HG02678 (cell line): ENCODE data around the gene RUSF1.
A peak's percentile ranks its signal among the peaks of the same experiment; 100 is the strongest.
"Not testable (repeated sequence)": the region's sequence is repeated elsewhere in the genome, so short reads cannot be mapped to it uniquely, and the experiment has no call there.

Experiments
- ATAC-seq: cut with Tn5 transposase; IDR thresholded peaks from one replicate; pipeline ENCODE4 v1.9.1; 2021; ENCODE audit warnings: mild to moderate bottlenecking, moderate library complexity; ENCODE audit not compliant: unreplicated experiment

RUSF1 gene

DNA sequence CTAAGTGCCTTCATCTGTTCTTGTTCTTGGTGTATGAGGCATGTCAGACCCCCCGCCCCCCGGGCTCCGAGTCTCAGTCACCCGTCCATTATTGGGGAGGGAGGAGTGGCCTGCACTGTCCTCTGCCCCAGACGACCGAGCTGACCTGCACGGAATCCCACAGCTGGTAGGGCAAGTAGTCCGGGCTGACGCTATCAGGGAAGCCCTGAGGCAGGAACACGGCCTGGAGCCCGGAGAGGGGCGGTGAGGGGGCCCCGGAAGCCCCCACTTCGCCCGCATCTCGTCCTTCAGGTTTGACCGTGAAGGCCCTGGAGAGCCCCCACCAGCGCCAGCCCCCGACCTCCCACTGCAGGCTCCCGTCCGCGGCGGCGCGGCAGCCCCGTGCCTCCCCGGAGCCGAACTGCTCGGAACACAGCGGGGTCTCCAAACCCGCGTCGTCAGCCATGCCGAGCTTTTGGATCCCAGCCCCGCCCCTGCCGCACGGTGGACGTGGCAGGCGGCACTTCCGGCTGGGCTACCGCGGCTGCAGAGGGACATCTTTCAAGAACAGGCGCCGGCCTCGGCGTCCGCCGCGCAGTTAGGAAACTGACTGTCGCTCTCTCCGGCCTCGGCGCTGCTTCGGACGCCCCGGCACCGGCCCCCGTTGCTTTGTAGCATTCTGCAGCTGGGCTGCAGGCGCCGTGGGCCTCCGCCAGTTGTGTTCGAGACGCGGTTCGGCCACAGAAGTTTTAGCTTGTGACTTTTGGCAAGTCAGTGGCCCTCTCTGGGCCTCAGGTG, at the start of gene RUSF1:
RUSF1 (minus strand) TSS at position 463 of the 777 bp plus-strand sequence; CDS start at position 445, 18 bp downstream.
- peak; percentile 90 for ATAC-seq

DNA sequence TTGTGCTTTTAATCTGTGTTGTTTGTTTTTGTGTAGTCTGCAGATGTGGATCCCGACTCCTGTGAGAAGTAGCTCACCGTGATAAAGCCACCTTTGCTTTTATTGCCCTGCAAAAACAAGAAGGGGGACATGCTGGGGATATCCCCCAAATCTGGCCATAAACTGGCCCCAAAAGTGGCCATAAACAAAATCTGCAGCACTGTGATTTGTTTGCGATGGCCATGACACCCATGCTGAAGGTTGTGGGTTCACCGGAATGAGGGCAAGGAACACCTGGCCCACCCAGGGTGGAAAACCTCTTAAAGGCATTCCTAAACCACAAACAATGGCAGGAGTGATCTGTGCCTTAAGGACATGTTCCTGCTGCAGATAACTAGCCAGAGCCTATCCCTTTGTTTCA, 34.6 kb upstream of the RUSF1 start:
- ATAC-seq, result no peak

DNA sequence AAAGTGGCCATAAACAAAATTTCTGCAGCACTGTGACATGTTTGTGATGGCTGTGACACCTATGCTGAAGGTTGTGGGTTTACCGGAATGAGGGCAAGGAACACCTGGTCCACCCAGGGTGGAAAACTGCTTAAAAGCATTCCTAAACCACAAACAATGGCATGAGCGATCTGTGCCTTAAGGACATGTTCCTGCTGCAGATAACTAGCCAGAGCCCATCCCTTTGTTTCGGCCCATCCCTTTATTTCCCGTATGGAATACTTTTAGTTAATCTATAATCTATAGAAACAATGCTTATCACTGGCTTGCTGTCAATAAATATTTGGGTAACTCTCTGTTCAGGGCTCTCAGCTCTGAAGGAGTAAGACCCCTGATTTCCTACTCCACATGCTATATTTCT, 31.6 kb upstream of the RUSF1 start:
- not testable (repeated sequence) for ATAC-seq

DNA sequence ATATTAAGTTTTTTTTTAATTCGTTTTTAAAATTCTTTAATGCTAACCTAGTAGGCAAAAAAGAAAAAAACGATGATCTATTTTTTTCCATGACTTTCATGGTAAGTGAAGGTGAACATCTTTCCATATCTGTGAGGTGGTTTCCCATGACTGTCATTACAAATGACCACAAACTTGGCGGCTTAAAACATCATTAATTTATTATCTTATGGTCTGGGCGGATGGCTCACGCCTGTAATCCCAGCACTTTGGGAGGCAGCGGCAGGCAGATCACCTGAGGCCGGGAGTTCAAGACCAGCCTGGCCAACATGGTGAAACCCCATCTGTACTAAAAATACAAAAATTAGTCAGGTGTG, 30.0 kb upstream of the RUSF1 start:
- ATAC-seq, result not testable (repeated sequence)

DNA sequence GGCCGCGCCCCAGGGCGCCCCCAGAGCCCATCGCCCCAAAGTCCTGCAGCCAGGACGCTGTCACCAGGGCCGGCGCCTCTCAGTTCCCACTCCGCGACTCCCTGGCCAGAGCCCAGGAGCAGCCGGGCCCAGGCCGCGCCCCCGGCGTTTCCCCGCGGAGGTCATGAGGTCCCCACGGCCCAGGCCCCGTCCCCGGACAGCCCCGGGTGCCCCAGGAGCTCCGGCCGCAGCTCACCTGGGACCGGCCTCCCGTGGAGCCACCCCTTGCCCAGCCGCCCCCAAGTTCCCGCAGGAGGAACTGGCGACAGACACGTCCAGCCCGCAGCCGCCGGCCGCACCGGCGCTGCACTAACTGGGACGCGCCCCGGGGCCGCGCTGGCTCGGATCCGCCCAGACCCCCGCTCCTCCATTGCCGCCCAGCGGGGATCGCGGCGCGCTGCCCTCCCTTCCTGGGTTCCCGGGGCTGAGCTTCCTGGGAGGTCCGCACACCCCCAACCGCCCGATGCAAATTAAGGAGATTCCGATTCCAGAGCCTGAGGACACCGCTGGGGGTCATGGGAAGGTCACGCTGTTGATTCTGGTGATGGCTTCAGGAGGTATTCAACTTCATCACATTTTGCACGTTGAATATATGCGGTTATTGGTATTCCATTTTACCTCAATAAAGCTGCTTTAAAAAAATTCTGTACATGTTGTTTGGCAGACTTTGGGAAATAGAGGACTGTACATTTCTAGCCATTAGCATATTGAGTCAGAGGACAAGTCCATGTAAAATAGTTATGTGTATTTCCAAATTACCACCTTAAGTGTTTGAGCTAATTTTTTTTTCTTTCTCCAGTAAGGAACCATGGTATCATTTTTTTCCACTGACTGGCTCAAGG, 29.4 kb upstream of the RUSF1 start:
- no peak for ATAC-seq

DNA sequence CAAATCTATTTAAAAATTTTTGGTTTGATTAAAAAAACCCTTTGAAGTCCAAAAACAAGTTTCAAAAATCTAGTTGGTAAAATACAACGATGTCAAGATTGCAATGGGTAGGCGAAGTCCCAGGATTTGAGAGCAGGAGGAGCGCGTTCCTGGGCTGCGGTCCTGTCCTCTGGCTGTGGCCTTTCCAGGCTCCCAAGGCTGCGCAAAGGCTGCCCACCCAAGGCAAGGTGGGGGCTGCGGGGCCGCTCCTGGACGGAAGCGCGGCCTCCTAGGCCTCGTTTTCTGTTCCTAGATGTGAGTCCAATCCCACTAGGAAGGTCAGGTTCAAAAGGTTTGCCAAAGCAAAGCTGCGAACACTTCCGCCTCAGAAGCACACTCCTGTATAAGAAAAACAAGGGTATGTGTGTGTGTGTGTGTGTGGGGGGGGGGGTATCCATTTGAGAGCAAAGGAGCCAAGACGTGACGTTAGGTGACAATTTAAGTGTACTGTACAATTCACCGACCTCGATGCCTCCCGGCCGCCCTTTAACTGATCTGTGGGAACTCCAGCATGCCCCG, 28.7 kb upstream of the RUSF1 start:
- ATAC-seq, result no peak

DNA sequence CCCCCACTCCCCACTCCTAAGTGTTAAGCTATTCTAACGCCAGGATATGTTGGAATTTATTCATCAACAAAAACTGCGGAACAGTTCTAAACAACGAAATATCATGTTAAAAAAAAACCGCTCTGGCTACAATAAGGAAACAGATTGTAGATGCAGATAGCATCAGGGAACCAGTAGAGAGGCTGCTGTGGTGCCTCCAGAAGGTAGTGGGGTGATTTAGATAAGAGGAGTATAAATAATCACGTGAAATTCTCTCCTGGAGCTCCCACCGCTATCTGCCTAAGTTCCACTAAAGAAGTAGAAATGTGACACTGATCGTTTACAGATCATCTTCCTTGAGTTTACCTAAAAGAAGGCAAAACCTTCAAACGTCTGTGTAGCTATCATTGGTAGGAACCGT, 27.5 kb upstream of the RUSF1 start:
- no peak for ATAC-seq

DNA sequence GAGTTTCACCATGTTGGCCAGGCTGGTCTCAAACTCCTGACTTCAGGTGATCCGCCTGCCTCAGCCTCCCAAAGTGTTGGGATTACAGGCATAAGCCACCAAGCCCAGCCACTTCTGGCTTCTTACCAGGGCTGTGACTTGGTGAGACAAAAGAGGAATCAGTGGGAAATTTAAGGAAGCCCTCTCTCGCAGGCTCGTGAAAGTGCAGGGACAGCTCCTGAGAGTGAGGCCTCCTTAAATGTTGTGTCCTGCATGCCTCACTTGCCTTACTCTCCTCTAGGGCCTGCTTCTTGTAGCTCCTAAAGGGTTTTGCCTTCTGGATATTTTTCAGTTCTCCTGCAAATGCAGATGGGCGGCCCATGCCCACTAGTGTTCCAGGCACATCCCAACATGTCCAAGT, 24.7 kb upstream of the RUSF1 start:
- ATAC-seq, result no peak

DNA sequence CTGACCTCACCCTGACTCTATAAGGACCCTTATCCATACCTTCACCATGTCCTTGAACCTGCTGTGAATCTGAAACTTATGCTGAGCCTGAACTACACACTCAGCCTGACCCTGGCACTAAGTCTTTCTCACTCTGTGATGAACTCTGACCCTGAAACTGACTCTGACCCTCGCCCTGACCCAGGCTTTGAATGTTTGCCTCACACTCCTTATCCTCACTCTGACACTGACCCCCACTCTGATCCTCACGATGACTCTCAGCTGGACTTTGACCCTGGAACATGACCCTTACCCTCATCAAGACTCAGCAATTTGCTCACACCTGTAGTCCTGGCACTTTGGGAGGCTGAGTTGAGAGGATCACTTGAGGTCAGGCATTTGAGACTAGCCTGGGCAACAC, 23.9 kb upstream of the RUSF1 start:
- no peak for ATAC-seq

DNA sequence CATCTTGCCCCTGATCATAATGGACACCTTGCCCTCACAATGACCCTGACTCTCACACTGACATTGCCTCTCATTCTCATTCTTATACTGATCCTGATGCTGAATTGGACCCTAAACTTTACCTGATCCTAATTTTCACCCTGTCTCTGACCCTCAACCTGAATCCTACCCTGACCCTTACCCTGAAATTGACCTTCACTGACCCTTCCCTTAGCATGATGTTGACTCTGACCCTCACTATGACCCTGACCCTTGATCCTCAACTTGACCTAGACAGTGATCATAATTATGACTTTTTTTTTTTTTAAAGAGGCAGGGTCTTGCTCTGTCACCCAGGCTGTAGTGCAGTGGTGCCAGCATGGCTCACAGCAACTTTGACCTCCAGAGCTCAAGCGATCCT, 22.9 kb upstream of the RUSF1 start:
- no peak for ATAC-seq

DNA sequence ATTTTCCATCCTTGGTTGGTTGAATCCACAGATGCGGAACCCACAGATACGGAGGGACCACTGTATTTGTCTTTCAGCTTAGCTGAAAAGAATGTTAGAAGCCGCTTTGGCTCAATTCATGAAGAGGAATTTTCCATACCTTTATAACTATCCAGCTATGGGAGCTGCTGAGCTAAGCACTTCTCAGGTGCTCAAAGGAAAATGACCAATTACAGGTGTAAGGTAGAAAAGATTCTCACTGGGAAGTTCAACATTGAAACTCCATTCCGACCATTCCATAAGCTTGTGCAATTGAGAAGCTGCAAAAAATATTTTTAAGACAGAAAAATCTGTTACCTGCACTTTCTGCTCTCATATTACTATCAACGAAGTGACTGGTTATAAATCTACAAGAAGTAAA, 22.2 kb upstream of the RUSF1 start:
- no peak for ATAC-seq

DNA sequence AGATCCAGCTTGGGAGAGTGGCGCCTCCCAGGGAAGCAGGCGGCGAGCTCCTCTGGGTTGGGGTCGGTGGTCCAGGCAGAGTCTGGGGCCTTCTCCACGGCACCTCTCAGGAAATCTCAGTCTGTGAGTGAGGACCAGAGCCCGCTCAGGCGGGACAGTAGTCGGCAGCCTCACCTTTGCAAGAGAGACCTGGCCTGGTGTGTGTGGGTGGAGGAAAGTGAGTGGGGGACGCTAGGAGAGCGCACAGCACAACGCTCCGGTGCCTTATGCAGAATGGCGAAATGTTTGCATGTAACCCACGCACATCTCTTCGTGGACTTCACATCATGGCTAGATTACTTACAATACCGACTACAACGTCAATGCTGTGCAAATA, 21.7 kb upstream of the RUSF1 start:
- no peak for ATAC-seq

DNA sequence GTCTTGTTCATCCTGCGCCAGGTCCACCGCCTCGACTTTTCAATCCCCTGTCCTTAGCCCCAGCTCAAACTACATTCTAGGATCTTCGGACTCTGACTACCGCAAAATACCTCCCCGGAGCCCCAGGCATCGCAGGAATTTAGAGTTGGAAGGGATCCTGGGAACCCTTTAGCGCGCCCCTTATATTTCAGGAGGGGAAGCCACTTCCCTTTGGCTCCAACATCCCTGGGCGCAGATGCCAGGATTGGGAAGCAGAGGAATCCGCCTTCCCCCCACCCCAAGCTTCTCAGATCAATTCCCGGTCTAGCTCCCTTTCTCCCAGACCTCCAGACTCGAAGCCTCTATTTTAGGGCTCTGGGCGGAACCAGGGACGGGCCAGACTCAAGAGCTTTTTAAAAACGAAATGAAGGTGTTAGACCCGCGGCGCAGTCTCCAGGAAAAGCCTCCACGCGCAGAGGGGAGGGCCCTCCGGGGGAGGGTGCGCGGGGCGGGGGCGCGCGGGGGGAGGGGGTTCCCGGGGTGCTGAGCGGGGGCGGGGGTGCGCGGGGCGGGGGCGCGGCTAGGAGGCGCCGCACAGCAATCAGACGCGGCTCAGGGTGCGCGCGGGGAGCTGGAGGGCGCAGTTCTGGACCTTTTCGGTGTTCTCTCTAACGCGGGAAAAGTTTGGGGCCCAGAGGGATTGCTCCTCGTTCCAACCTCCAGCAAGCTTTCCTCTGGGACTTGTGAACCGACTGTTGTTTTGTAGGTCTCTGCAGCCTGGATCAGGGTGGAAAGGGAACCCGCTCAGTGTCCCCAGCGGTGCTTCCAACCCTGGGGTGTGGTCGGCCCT, 21.1 kb upstream of the RUSF1 start:
- no peak for ATAC-seq

DNA sequence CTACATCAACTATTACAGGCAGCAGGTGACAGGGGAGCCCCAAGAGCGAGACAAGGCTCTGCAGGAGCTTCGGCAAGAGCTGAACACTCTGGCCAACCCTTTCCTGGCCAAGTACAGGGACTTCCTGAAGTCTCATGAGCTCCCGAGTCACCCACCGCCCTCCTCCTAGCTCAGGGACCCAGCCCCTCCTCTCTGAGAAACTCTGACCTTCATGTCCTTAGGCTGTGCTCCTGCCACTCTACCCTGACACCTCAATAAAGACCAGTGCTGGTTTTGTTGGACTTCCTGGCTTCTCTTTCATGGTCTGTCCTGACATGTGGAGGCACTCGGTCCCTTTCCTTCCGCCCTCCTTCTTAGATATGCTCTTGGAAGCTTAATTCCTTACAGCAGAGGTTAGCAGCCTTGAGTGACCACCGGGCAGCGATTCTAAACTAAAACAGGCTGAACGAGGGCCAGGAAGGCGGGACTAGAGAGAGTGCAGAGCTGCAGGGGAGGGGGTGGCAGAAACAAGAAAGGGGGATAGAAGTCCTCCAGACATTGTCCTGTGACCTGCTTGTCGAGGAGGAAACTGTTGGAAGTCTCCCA, 20.4 kb upstream of the RUSF1 start:
- no peak for ATAC-seq

DNA sequence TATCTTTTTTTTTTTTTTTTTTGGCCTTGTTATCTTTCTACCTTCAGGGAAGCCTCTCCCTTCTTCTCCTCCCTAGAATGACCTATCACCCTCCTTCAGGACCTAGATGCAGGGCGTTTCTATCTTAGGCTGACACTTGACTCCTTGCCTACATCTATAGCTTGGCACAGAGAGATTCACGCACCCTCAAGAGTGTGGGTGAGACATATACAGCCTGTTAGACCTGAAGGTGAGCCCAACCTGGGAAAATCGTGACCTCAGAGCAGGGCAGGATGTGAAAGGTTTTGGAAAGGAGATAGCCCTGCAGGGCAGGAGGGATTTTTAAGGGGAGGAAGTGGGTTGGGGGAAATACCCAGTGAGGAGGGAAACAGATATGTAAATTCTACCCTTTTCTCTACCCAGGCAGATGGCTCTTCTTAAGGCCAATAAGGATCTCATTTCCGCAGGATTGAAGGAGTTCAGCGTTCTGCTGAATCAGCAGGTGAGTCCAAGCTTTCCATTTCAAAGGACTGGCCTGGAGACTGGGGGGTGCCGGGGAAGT, 19.6 kb upstream of the RUSF1 start, which contains the start of gene AHSP:
AHSP (plus strand) TSS at position 167 of the 541 bp plus-strand sequence; CDS start at position 407, 240 bp downstream.
- no peak for ATAC-seq

DNA sequence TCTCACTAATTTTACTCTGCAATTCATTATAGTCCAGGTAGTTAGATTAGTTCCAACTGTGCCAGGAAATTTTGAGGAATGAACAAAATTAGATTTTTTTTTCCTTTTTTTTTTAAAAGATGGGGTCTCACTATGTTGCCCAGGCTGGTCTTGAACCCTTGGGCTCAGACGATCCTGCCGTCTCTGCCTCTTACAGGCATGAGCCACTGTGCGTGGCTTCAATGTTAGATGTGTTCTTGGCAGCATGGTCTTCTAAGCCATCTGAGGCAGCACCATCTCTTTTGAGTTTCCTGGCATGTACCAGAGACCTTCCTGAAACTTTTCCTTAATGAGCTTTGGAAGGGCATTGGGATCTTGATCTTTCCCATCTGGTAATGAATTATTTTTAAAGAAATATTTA, 16.9 kb upstream of the RUSF1 start:
- no peak for ATAC-seq

DNA sequence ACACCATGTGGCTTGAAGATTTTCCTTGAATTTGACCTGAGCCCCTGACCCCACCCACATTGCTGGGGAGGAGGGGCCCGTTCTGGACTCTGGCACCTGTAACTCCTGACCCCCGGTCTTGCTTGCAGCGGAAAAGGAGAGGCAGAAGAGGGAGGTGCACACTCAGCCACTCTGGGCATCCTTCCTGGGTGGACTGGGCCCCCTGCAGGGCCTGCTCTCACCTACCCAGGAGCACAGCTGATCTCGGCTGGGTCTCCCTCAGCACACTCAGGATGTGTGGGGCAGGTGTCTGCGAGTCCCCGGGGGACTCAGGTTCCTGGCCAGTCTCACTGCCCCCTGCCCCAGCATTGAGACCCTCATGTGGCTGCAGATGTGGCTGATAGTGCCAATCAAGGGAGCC, 15.6 kb upstream of the RUSF1 start:
- not testable (repeated sequence) for ATAC-seq

DNA sequence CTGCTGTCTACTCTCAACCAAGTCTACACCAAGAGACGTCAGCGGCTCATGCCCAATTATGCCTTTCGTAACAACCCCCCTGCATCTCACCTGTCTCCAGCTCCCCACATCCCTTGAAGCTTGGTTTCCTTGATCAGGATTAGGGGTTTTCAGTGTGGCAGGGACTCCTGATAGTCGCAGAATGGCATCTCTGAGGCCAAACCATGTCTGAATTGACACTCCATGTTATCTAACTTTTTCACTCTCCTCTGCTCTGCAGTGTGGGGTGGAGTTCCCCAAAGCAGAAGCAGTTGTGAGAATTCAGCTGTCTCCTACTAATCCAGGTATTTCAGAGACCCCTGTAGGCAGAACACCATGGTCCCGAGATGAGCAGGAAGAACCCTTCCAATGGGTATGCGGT, 13.9 kb upstream of the RUSF1 start:
- ATAC-seq, result no peak

DNA sequence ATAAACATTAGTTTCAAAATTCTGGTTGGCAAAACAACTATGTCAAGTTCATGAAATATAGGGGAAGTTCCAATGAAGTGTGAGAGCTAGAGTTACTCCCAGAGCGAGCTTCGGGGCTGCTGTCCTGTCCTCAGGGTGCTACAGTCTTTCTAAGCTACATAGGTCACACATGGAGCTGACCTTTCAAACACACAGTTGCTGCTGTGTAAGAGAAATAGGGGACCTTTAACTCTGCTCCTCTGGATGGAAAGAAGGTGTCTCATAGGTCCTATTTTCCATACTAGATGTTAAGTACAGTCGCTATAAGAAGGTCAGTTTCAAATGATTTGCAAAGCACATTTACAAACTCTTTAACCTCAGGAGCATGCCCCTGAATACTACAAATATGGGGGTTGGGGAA, 13.2 kb upstream of the RUSF1 start:
- no peak for ATAC-seq

DNA sequence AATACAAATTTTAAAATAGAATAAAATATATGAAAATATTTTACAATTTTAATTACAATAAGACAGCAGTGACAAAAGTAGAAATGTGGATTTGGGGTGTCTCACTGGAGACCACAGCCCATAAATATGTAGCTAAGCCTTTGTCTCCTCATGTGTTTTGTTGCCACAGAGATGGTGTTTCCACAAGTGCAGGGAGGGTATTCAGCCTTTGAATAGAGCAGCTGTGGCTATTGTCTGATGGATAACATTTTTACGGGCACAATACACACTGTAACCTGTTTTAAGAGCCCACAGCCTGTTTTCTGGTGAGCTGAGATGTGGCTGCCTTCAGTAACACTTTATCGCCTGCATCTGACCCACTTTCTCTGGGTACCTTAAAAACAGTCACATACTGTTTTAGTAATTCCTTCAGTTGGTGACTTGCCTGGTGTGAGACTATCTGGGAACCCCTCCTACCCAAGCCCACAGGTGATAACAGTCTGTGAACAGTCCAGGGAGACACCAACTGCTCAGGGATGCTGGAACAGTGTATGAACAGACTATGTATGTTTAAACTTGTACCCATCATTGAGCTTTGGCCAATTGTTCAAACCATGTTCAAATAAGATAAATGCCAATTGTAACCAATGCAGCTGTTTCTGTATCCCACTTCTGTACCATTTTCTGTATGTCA, 11.7 kb upstream of the RUSF1 start:
- no peak for ATAC-seq
